Trophoblast cell (in vitro differentiated cells and primary cell): ENCODE measurements around the gene METTL1.

ENCODE experiments used
- DNase-seq, 2 donors: peaks; one replicate each; pipeline ENCODE4 v3.0.0-alpha.2; 2016
- H2AFZ ChIP-seq: 2 replicates; pipeline ENCODE4 v1.6.1; 2013; ENCODE audit warnings: low read length, moderate library complexity, mild to moderate bottlenecking; ENCODE audit not compliant: insufficient read depth, poor library complexity
- H2AK5ac ChIP-seq: 2 replicates; pipeline ENCODE4 v1.6.1; 2013; ENCODE audit warnings: mild to moderate bottlenecking, low read length
- H2BK120ac ChIP-seq: 2 replicates; pipeline ENCODE4 v1.6.1; 2013; ENCODE audit warnings: low read length, mild to moderate bottlenecking, moderate library complexity; ENCODE audit not compliant: insufficient read depth, poor library complexity
- H2BK12ac ChIP-seq: 2 replicates; pipeline ENCODE4 v1.6.1; 2013; ENCODE audit warnings: mild to moderate bottlenecking, low read length, moderate library complexity
- H2BK5ac ChIP-seq: 2 replicates; pipeline ENCODE4 v1.6.1; 2013; ENCODE audit warnings: low read length, low read depth, moderate library complexity, mild to moderate bottlenecking; ENCODE audit not compliant: poor library complexity
- H3K14ac ChIP-seq: 2 replicates; pipeline ENCODE4 v1.6.1; 2013; ENCODE audit warnings: mild to moderate bottlenecking, low read length
- H3K18ac ChIP-seq: 2 replicates; pipeline ENCODE4 v1.6.1; 2013; ENCODE audit warnings: mild to moderate bottlenecking, low read length
- H3K23ac ChIP-seq: 2 replicates; pipeline ENCODE4 v1.6.1; 2013; ENCODE audit warnings: low read length
- H3K27ac ChIP-seq: 2 replicates; pipeline ENCODE4 v1.5.1; 2013; ENCODE audit warnings: low read depth, mild to moderate bottlenecking, inconsistent platforms, low read length, moderate library complexity
- H3K27me3 ChIP-seq: 2 replicates; pipeline ENCODE4 v1.6.1; 2013; ENCODE audit warnings: inconsistent platforms, mild to moderate bottlenecking, low read length, moderate library complexity; ENCODE audit not compliant: insufficient read depth
- H3K36me3 ChIP-seq, 2 experiments: 1 replicate in 1 of 2; 2 replicates in 1 of 2; pipeline ENCODE4 v1.6.1; 2013; ENCODE audit warnings: low read length in 2 of 2, mild to moderate bottlenecking in 2 of 2, moderate library complexity in 1 of 2; ENCODE audit not compliant: insufficient read depth in 2 of 2, control insufficient read depth in 1 of 2
- H3K4ac ChIP-seq: 2 replicates; pipeline ENCODE4 v1.6.1; 2013; ENCODE audit warnings: low read depth, mild to moderate bottlenecking, low read length, moderate library complexity
- H3K4me1 ChIP-seq, 2 experiments: 1 replicate in 1 of 2; 2 replicates in 1 of 2; pipeline ENCODE4 v1.6.1; 2013; ENCODE audit warnings: low read length in 2 of 2, mild to moderate bottlenecking in 2 of 2, moderate library complexity in 1 of 2; ENCODE audit not compliant: insufficient read depth in 2 of 2, control insufficient read depth in 1 of 2
- H3K4me2 ChIP-seq: 2 replicates; pipeline ENCODE4 v1.6.1; 2013; ENCODE audit warnings: inconsistent platforms, mild to moderate bottlenecking, low read length, moderate library complexity
- H3K4me3 ChIP-seq: 2 replicates; pipeline ENCODE4 v1.5.1; 2013; ENCODE audit warnings: mild to moderate bottlenecking, low read depth, low read length, inconsistent platforms
- H3K79me1 ChIP-seq: one replicate; pipeline ENCODE4 v1.6.1; 2013; ENCODE audit warnings: low read length
- H3K79me2 ChIP-seq: 2 replicates; pipeline ENCODE4 v1.6.1; 2013; ENCODE audit warnings: low read length, mild to moderate bottlenecking; ENCODE audit not compliant: control insufficient read depth, insufficient read depth, poor library complexity
- H3K9ac ChIP-seq: 2 replicates; pipeline ENCODE4 v1.6.1; 2013; ENCODE audit warnings: mild to moderate bottlenecking, low read length
- H3K9me3 ChIP-seq: 2 replicates; pipeline ENCODE4 v1.6.1; 2013; ENCODE audit warnings: low read depth, mild to moderate bottlenecking, control low read depth, inconsistent platforms, low read length; ENCODE audit not compliant: insufficient read depth
- H4K12ac ChIP-seq: 2 replicates; pipeline ENCODE4 v1.6.1; 2013; ENCODE audit warnings: low read depth, mild to moderate bottlenecking, low read length, moderate library complexity
- H4K8ac ChIP-seq: 2 replicates; pipeline ENCODE4 v1.6.1; 2013; ENCODE audit warnings: low read depth, mild to moderate bottlenecking, low read length, moderate library complexity
- H4K91ac ChIP-seq: one replicate; pipeline ENCODE4 v1.6.1; 2013; ENCODE audit warnings: low read depth, mild to moderate bottlenecking, low read length, moderate library complexity
- WGBS: extraction: QIAGEN DNeasy Blood & Tissue Kit; methylation state at CpG from one replicate; pipeline ENCODE4 v1.1.7; 2013; ENCODE audit warnings: missing lambda C conversion rate; ENCODE audit not compliant: insufficient read length, insufficient coverage; ENCODE audit errors: extremely low coverage; 5-methylcytosine and 5-hydroxymethylcytosine counted together

The METTL1 gene

DNA sequence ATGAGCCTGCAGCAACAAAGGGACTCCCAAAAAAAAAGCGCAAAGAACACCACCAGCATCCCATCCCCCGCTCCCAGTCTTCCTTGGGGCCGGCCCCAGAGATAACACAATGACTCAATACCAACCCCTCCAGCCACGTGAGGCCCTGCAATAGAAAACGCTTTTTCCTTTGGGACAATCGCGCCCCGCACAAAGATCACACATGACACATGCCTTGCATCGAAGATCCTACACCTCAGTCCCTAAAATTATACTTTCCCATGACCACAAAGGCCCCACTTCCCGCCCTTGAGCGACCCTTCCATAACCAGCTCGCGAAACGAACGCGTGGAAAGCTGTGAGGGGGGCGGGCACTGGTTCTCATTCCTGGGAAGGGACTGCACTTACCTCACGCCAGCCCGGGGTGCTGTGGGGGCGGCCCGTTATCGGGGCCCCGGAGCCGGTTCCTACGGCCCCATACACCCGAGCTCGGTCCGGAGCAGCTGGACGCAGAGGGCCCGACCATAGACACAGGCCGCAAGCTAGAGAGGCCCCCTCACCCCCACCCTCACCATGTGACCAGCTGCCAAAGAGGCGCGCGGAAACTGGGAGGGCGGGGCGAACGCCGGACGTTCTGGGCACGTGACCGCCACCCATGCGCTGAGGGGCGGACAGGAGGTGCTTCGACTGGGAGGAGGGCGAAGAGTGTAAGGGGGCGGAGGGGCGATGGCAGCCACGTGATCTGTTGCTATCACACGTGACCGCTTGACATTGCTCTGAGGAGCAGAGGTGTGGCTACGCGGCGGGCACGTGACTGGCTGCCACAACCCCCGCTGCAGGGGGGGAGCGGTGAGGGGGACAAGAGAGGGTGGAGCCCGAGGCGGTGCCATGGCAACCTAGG, 19.9 kb downstream of the METTL1 start, which contains the start of gene CDK4:
Gene CDK4 (minus strand): TSS at position 523 of the 880 bp plus-strand sequence. CDS start 593 bp downstream, outside the sequence.
- Histone ChIP-seq H2AK5ac (peak within 1 kb of the TSS; percentile 73), H3K23ac (no peak within 1 kb of the TSS), H3K4ac (peak within 1 kb of the TSS; percentile 85), H2AFZ (peak within 1 kb of the TSS; percentile 57), H2BK120ac (peak within 1 kb of the TSS; percentile 23), H3K36me3 (peaks cover 16 to 26% of the 10 kb centered on the region in 2 experiments), H3K79me1 (peaks cover 3% of the 10 kb centered on the region), H4K91ac (peak within 1 kb of the TSS; percentile 75), H3K18ac (peak within 1 kb of the TSS; percentile 58), H2BK5ac (peak within 1 kb of the TSS; percentile 19), H4K12ac (peak within 1 kb of the TSS; percentile 72), H3K9ac (peak within 1 kb of the TSS; percentile 54), H3K79me2 (peaks cover 9% of the 10 kb centered on the region), H3K14ac (peak within 1 kb of the TSS; percentile 71), H3K4me2 (peak within 1 kb of the TSS; percentile 85), H3K4me3 (peak within 1 kb of the TSS; percentile 78), H4K8ac (peak within 1 kb of the TSS; percentile 80), H2BK12ac (no peak within 1 kb of the TSS), H3K9me3 (peaks cover 5% of the 10 kb centered on the region), H3K27ac (peak within 1 kb of the TSS; percentile 2), H3K4me1 (peaks cover 7 to 18% of the 10 kb centered on the region in 2 experiments), H3K27me3 (peaks cover 22% of the 10 kb centered on the region)
- no CpG with 5 or more reads among the region's 58 CpGs for WGBS
- peak; percentile 98 to 99 for DNase-seq

GRCh38 chr12:57751432-57751787, 20.5 kb downstream of the METTL1 start:
- peaks cover 5% of the 10 kb centered on the region for H3K9me3 ChIP-seq
- WGBS, result 100% methylated on average over 1 of the region's 8 CpGs
- H3K27ac ChIP-seq, result no peak overlapping the region
- no peak overlapping the region for H3K23ac ChIP-seq
- H3K4me1 ChIP-seq, result peaks cover 7 to 18% of the 10 kb centered on the region in 2 experiments
- H4K91ac ChIP-seq, result peak overlapping the region; percentile 74
- peak overlapping the region; percentile 80 for H4K8ac ChIP-seq
- no peak overlapping the region for H2BK5ac ChIP-seq
- H2AK5ac ChIP-seq, result peak overlapping the region; percentile 73
- peaks cover 9% of the 10 kb centered on the region for H3K79me2 ChIP-seq
- H2AFZ ChIP-seq, result no peak overlapping the region
- DNase-seq, result no peak
- H3K4ac ChIP-seq, result peak overlapping the region; percentile 85
- peaks cover 17% of the 10 kb centered on the region for H3K27me3 ChIP-seq
- peak overlapping the region; percentile 72 for H4K12ac ChIP-seq
- peaks cover 18 to 31% of the 10 kb centered on the region in 2 experiments for H3K36me3 ChIP-seq
- H3K4me2 ChIP-seq, result peak overlapping the region; percentile 85
- H3K4me3 ChIP-seq, result peak overlapping the region; percentile 78
- H3K18ac ChIP-seq, result peak overlapping the region; percentile 16
- H2BK12ac ChIP-seq, result no peak overlapping the region
- H3K79me1 ChIP-seq, result peaks cover 3% of the 10 kb centered on the region
- H3K9ac ChIP-seq, result peak overlapping the region; percentile 54
- peak overlapping the region; percentile 20 for H2BK120ac ChIP-seq
- peak overlapping the region; percentile 71 for H3K14ac ChIP-seq

GRCh38 chr12:57750561-57751431, 21.1 kb downstream of the METTL1 start:
- Histone ChIP-seq H3K14ac (peak overlapping the region; percentile 71), H3K4me1 (peaks cover 7 to 15% of the 10 kb centered on the region in 2 experiments), H3K4me2 (peak overlapping the region; percentile 85), H3K79me2 (peaks cover 9% of the 10 kb centered on the region), H2BK5ac (no peak overlapping the region), H3K4me3 (peak overlapping the region; percentile 78), H3K36me3 (peaks cover 18 to 31% of the 10 kb centered on the region in 2 experiments), H3K27ac (no peak overlapping the region), H2AFZ (no peak overlapping the region), H3K9ac (peak overlapping the region; percentile 54), H3K9me3 (peaks cover 3% of the 10 kb centered on the region), H3K27me3 (peaks cover 11% of the 10 kb centered on the region), H4K91ac (no peak overlapping the region), H2BK12ac (no peak overlapping the region), H3K18ac (no peak overlapping the region), H2AK5ac (peak overlapping the region; percentile 73), H2BK120ac (no peak overlapping the region), H3K79me1 (peaks cover 3% of the 10 kb centered on the region), H3K4ac (peak overlapping the region; percentile 85), H4K12ac (no peak overlapping the region), H3K23ac (no peak overlapping the region), H4K8ac (peak overlapping the region; percentile 80)
- no peak for DNase-seq
- WGBS, result no CpG with 5 or more reads among the region's 15 CpGs

DNA sequence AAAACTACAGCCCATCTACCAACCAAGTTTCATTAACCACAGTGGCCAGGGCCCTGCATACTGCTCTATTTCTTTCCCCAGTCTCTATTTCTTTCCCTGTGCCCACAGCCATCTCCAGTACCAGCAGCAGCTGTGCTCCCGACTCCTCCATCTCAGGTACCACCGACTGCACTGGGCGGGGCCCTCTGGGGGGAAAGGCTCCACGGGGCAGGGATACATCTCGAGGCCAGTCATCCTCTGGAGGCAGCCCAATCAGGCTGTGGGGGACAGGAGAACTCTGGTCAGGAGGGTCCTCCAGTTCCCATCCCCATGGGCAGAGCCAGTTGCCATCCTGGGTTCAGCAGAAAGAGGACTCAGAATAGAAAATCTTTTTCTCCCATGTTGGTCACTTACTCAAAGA, 22.8 kb downstream of the METTL1 start:
- Histone ChIP-seq H4K8ac (no peak overlapping the region), H3K4me3 (no peak overlapping the region), H3K9ac (no peak overlapping the region), H2AFZ (no peak overlapping the region), H3K4me2 (no peak overlapping the region), H3K27ac (no peak overlapping the region), H3K79me1 (peaks cover 6% of the 10 kb centered on the region), H3K9me3 (no peaks in the 10 kb centered on the region), H4K91ac (no peak overlapping the region), H3K14ac (no peak overlapping the region), H2BK5ac (no peak overlapping the region), H2BK12ac (no peak overlapping the region), H2BK120ac (no peak overlapping the region), H3K23ac (no peak overlapping the region), H3K36me3 (peaks cover 18 to 31% of the 10 kb centered on the region in 2 experiments), H3K79me2 (peaks cover 9% of the 10 kb centered on the region), H2AK5ac (no peak overlapping the region), H3K18ac (no peak overlapping the region), H3K4ac (no peak overlapping the region), H3K27me3 (peaks cover 2% of the 10 kb centered on the region), H4K12ac (no peak overlapping the region), H3K4me1 (peaks cover 5 to 11% of the 10 kb centered on the region in 2 experiments)
- WGBS, result no CpG with 5 or more reads among the region's 5 CpGs
- no peak for DNase-seq
